NCI-H1105 treated with DMSO at 0.1 percent for 48 hours (cell line): ENCODE data around the gene GSK3B.

Experiments used
- DNase-seq: peaks from one replicate; lab custom pipeline; 2025; lab: John Stamatoyannopoulos, UW

The GSK3B gene

DNA sequence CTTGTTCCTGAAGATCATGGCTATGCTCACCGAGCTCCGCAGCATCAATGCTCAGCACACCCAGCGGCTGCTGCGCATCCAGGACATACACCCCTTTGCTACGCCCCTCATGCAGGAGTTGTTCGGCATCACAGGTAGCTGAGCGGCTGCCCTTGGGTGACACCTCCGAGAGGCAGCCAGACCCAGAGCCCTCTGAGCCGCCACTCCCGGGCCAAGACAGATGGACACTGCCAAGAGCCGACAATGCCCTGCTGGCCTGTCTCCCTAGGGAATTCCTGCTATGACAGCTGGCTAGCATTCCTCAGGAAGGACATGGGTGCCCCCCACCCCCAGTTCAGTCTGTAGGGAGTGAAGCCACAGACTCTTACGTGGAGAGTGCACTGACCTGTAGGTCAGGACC is 277.2 kb downstream of the GSK3B start:
- DNase-seq, result no peak

DNA sequence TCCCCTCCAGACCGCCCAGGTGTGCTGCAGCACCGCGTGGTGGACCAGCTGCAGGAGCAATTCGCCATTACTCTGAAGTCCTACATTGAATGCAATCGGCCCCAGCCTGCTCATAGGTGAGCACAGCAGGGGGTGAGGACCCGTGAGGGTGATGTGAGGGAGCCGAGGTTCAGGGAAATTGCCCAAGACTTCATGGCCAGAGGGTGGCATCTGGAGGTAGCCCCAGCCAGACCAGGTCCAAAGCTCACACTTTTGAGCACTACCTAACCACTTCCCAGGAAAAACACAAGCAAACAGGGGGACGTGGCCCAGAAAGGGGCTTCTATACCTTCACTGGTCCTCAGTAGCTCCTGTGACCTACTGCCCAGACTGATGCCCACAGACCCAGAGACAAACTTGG is 278.5 kb downstream of the GSK3B start:
- DNase-seq, result no peak

DNA sequence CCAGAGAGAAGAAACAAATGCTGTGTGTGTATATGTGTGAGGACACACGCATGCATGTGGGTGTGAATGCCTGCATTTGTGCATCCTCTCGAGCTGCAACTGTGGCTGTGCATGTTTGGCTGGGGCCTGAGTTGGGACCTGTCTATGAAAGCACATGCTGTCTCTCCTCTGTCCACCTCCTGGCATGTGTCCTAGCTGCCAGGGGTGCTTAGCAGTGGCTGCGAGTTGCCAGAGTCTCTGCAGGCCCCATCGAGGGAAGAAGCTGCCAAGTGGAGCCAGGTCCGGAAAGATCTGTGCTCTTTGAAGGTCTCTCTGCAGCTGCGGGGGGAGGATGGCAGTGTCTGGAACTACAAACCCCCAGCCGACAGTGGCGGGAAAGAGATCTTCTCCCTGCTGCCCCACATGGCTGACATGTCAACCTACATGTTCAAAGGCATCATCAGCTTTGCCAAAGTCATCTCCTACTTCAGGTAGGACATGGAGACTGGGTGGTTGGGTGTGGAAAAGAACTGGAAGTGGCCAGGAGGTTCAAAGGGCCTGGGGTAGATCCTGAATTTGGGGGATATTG is 281.7 kb downstream of the GSK3B start:
- DNase-seq, result no peak

DNA sequence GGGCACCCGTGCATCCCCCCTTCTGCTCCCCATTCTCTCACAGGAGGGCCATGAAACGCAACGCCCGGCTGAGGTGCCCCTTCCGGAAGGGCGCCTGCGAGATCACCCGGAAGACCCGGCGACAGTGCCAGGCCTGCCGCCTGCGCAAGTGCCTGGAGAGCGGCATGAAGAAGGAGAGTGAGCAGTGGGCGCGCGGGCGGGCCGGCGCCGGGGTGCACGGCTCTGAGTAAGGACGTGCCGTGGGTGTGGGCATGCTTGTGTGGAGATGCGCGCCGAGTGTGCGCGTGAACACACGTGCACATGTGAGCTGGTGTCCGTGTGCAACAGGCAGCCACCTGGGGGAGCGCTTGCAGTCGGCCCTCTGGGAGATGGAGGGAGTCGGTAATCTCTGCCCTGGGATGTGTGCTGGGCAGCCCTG is 284.2 kb downstream of the GSK3B start:
- DNase-seq, result no peak

DNA sequence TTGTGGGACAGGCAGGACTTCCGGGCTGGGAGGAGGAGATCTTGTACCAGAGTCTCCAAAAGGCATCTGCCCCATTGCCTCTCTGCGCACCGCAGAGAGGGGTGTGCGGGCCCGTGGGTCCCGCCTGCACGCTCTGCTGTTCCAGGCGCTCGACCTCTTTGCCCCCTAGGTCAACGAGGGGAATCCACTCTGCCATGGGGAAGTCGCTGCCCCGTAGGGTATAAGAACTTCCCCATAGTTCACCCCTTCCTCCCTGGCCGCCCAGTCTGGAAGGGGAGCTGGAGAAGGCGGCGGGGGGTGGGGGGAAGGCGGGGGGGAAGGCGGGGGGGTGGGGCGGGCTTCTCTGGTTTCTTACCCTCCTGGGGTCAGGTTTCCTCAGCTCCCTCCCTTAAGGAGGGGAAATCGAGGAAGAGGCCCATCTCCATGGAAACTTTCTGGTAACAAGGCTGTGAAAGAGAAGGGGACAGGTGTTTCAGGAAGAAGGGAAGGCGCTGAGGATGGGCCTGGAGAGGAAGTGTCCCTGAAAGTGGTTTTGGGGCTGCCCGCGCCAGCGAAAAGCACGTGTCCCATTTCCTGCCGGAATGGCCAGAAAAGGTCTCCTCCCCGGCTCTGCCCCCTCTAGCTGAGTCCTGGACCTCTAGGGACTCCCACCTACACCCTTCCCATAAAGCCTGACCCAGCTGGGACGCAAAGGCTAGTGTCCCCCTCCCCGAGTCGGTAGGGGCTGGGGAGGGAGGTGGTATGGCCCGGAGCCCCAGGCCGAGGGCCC is 284.8 kb downstream of the GSK3B start:
- no peak for DNase-seq

DNA sequence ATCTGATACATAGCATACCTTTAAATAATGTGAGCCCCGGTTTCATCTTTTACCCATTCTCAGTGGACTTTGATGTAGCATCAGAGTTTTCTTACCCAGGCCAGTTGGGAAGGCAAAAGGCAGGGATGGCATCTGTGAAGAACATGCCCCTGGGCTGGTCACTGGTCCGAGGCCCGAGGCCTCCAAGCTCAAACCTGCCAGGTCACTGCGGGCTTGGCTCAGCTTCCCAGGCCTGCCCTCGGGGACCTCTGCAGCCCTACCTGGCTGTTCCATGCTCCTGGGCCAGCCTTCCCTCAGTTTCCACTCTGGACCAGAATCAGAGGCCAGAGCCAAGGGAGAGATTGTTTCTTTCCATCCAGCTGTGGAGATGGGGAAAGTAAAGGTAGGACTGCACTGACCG is 285.4 kb downstream of the GSK3B start:
- no peak for DNase-seq

DNA sequence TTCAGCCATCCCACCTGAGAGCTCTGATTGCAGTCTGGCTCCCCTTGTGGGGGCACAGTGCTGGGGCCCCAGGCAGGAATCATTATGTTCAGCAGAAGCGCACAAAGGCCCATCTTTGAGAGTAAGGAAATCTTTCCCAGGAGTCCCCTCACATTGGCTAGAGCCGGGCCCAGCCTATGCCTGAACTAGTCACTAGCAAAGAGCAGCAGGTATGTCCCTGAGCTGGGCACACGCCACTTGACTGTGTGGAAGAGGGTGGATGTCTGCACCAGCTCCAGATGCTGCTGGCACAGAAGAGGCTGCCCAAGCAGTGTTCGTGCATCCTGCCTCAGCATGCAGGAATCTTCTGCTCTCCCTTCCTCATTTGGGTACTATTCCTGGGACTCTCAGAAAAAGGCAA is 286.0 kb downstream of the GSK3B start:
- no peak for DNase-seq

DNA sequence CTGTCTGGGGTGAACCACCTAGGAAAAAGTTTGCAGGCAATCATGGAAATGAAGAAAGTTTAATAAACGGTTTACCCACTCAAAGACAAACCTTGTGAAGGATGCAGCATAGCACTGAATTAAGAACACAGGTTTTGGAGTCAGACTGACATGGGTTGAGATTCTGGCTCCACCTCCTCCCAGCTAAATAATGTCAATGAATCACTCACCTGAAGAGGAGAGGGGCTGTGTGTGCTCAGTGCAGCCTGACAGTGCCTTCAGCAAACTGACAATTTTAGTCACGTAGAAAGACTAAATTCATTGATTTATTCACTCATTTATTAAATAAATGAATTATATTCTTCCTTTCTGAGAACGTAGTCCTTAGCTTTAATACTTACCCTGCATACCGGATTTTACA is 293.4 kb downstream of the GSK3B start:
- DNase-seq, result no peak

DNA sequence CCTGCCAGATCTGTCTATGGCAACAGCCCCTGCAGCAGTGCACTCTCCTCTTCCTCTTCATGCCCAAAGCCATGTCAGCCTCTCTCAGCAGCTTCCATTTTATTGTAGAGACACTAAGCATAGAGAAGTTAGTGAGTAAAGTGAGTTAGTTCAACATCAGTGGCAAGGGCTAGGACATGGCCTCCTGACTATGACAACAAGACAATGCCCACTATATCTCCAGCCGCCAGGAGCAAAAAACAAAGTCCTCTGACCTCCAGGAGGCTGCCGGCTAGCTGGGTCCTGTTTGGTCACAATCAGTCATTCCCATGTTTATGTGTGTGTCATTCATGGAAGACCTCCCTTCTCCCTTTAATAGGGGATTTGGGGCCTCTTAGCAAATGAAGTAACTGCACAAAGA is 297.5 kb downstream of the GSK3B start:
- DNase-seq, result no peak

DNA sequence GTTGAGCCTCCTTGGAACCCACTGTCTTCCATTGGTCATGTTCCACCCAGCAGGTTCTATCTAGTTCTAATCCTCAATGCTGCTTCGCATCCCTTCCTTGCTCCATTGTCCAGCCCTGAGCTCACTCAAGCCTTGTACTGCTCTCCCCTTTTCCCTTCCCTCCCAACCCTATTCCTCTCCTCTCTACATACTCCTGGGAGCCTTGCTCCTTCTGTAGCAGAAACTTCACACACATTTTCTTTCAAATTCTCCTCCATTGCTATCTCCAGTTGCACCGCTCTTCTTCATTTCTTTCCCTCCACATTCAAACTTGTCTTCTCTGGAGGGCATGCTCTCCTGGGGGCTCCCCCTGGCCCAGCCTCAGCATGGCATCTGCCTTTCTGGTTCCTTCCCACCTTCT is 297.9 kb downstream of the GSK3B start:
- DNase-seq, result no peak

DNA sequence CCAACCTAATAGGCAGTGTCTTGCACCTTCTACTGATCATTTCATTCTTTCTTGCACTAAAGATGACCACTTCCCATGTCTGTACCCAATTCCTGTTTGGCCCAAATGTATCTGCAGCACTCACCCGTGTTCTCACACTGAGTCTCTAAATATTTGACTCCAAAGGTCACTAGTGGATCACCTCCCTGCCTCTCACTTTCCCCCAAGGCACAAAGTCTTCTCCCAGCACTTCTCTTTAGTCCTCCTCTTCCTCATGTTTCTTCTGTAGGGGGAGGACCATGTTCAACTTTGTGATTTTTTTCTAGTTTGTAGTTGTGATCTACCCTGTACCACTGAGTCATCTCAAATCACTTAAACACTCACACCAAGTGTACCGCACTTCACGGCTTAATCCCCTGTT is 298.4 kb downstream of the GSK3B start:
- DNase-seq, result no peak

DNA sequence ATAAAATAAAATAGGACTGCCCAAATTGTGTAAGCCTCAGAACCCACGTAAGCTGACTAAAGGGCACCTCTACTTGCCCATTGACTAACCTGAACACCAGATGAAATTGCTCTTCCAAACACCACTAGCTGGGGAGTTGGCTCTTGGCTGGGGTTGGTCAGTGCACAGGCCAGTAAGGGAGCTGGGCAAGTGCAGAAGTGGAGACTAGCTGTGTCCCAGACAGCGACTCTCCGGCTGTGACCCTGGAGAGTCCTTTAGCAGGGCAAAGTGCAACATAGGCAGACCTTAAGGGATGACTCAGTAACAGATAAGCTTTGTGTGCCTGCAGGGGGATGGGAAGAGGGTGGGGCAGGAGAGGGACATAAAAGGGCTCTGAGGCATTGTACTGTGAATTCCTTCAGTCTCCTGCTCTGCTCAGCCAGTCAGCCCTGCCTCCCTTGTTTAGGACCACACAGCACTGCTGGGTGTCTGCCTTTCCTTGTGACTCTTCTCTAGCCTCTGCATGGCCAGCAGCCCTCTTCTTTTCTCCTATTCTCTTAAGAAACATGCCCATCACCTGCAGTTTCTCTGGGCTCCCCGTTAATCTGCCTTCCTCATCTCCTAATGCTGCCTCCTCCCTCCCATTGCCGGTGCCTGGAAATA is 299.2 kb downstream of the GSK3B start:
- DNase-seq, result no peak

DNA sequence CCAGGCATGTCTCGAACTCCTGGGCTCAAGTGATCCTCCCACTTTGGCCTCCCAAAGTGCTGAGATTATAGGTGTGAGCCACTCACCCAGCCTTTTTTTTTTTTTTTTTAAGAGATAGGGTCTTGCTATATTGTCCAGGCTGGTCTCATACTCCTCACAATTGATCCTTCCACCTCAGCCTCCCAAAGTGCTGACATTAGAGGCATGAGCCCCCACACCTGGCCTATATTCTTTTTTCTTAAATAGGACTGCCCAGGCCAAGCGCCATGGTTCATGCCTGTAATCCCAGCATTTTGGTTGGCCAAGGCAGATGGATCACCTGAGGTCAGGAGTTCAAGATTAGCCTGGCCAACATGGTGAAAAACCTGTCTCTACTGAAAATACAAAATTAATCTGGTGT is 299.8 kb downstream of the GSK3B start:
- DNase-seq, result no peak

DNA sequence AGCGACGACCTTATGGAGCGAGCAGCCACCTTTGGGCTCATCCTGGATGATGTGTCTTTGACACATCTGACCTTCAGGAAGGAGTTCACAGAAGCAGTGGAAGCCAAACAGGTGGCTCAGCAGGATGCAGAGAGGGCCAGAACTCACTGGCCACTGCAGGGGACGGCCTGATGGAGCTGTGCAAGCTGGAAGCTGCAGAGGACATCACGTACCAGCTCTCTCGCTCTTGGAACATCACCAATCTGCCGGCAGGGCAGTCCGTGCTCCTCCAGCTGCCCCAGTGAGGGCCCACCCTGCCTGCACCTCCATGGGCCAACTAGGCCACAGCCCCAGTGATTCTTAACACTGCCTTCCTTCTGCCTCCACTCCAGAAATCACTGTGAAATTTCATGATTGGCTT is 302.0 kb downstream of the GSK3B start:
- DNase-seq, result no peak

DNA sequence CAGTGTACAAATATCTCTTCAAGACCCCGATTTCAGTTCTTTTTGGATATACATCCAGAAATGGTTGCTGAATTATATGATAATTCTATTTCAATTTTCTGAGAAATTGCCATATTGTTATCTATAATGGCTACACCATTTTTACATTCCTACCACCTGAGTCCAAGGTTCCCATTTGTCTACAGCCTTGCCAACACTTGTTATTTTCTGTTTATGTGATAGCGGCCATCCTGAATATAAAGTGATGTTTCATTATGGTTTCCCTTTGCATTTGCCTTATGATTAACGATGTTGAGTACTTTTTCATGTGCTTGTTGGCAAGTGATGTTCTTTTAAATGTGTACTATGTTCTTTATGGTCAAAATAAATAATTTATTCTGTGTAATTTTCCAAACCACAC is 303.9 kb downstream of the GSK3B start:
- DNase-seq, result no peak

DNA sequence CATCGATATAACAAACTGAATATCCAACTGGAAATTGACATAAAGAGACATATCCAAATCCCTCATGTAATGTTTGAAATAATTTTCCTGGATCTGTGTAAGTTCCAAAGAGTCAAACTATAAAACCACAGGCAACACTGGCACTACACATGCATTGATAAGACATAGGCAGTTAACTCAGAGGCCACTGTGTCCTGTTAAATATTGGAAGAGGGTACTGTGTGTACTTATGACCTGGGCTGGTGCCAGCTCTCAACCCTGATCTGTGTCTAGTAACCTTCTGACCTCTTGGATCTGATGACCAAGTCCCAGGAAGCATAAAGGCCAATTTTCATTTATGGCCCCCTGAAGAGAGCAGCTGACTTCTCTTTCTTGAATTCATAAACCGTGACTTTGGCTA is 307.8 kb downstream of the GSK3B start:
- no peak for DNase-seq

DNA sequence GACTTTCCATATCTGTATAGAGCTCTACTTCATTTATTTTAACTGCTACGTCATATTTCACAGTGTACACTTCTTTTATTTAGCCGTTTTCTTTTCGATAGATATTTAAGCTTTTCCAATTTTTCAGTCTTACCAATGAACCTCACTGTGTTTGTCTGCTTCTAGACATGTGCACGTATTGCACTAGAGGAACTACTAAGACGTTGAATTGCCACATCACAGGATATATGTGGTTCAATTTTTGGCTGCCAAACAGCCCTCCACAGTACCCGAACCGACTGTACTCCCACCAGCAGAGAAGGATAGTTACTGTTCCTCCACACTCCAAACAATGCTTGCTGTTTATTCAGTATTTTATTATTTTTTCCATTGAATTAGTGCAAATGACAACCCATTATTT is 310.4 kb downstream of the GSK3B start:
- DNase-seq, result no peak

DNA sequence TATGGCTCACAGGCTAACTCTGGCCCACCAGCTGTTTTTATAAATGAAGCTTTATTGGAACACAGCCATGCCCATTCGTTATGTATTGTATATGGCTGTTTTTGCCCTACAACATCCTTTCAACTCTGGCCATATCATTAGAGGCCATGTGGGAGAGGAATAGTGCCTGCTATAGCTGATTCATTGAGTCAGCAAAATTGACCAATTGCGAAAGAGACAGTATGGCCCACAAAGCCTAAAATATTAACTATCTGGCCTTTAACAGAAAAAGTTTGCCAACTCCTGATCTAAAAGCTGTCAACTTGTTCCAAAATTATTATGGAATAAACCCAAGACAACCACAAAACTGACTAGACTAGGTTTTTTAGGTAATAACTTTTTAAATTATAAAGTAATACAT is 311.0 kb downstream of the GSK3B start:
- no peak for DNase-seq

DNA sequence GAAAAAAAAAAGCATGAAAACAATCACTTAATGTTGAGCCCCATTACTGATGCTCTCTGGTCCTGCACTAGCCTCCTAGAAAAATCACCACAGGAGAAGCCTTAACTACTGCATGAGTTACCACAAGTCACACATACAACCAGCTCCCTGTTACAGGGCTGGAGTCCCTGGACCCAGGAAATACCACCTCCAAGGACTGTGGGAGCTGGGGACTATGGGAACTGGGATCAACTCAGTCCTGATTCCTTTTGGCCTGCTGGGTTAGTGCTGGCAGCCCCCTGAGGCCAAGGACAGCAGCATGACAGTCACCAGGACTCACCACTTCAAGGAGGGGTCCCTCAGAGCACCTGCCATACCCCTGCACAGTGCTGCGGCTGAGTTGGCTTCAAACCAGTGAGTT is 311.8 kb downstream of the GSK3B start:
- DNase-seq, result no peak

DNA sequence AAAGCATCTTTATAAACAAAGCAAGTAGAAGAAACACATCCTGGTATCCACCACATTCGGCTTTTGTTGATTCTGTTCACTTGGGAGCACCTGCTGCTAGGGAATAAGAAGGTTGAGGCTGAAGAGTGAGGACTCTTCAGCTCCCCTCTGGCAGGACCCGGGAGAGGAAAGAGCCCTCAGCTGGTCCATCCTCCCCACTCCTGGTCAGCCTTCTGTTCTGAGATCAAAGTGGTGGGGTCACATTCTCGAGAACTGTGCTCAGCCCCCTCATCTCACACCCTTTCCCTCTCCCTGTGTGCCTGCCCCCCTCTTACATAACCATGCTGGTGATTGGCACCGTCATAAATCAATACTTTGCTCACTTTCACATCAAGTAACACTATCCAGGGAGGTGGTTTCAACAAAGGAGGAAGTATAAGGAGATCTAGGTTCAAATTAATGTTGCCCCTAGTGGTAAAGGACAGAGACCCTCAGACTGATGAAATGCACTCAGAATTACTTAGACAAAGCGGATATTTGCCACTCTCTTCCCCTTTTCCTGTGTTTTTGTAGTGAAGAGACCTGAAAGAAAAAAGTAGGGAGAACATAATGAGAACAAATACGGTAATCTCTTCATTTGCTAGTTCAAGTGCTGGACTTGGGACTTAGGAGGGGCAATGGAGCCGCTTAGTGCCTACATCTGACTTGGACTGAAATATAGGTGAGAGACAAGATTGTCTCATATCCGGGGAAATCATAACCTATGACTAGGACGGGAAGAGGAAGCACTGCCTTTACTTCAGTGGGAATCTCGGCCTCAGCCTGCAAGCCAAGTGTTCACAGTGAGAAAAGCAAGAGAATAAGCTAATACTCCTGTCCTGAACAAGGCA is 312.7 kb downstream of the GSK3B start, which contains the start of gene NR1I2:
Gene NR1I2 (plus strand): TSS at position 772 of the 869 bp plus-strand sequence.
- DNase-seq, result no peak

DNA sequence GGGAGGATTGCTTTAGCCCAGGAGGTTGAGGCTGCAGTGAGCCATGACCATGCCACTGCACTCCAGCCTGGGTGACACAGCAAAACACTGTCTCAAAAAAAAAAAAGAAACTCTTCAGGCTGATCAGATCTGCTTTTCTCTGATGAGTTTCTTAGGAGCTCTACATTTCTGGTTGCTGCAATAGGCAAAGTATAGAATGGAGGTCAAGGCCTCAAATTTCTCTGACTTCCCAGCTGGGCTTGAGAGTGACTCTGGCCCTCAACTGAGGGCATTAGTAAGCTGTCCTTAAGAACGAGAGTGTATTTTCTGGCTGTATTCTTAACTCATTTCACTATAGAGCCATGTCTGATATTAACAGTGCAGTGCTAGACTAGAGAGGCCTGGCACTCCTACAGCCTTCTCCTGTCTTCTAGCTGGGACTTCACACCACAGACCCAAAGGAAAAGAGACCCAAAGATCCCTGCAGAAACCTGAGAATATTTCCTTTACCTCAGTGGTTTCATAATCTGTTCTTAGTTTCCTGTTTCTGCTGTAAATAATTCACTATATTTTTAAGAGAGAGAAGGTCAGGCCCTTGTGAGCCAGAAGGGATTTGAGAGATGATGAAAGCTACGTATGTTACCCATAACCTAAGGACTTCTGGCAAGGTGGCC is 314.4 kb downstream of the GSK3B start:
- no peak for DNase-seq

DNA sequence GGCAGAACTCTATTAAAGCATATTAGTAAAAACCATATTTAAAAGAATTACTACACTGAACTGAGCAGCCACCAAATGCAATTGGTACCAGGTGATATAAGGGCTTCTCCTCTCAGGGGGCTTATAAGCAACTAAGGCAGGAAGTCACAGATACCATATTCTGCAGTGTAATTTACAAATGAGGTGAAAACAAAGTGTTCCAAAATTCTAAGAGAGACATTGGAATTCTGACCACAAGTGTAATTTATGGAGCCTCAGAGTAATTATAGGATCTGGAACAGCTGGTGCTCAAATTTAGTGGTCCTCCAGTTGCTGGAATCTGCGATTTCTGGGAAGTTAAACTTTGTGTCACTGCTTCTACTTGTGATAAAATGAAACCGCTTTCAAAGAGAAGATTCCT is 315.4 kb downstream of the GSK3B start:
- no peak for DNase-seq
